SU-DHL-6 (cell line): ENCODE results near the gene RNASE12.
"Not testable (repeated sequence)": the region's sequence is repeated elsewhere in the genome, so short reads cannot be mapped to it uniquely, and the experiment has no call there.

Experiments used
- CTCF ChIP-seq: fragments of 200-600 bp; sonication (generic); IDR thresholded peaks from one replicate; pipeline ENCODE4 v1.5.1; 2017; ENCODE audit warnings: antibody characterized with exemption, mild to moderate bottlenecking, low read length, moderate library complexity; ENCODE audit not compliant: insufficient read depth, poor library complexity, severe bottlenecking
- EZH2phosphoT487 ChIP-seq: fragments of 200-600 bp; sonication (generic), shearing (Covaris generic); conservative IDR thresholded peaks from 2 replicates; pipeline ENCODE4 v1.6.1; 2018; ENCODE audit warnings: mild to moderate bottlenecking, antibody characterized with exemption, low read length, moderate library complexity, mixed read lengths

DNA sequence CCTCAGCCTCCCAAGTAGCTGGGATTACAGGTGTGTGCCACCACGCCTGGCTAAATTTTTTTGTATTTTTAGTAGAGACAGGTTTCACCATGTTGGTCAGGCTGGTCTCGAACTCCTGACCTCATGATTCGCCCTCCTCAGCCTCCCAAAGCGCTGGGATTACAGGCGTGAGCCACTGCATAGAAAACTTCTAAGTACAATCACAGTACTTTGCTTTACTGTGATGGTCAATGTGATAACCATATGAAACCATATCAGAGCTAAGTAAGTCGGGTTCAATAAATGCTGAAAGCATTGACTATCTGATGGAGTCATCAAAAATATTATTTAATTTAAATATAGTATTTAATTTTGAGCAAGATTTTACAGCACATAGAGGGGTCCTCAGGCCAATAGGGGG lies 28.5 kb upstream of the RNASE12 start:
- not testable (repeated sequence) for TF ChIP-seq CTCF, EZH2phosphoT487
